HG03095 (cell line): ENCODE results near the gene CAPN10.
"Not testable (repeated sequence)": the region's sequence is repeated elsewhere in the genome, so short reads cannot be mapped to it uniquely, and the experiment has no call there.

Experiments
- ATAC-seq: cut with Tn5 transposase; IDR thresholded peaks from one replicate; pipeline ENCODE4 v1.9.1; 2021; ENCODE audit warnings: moderate library complexity; ENCODE audit not compliant: unreplicated experiment

Gene CAPN10, protein sequence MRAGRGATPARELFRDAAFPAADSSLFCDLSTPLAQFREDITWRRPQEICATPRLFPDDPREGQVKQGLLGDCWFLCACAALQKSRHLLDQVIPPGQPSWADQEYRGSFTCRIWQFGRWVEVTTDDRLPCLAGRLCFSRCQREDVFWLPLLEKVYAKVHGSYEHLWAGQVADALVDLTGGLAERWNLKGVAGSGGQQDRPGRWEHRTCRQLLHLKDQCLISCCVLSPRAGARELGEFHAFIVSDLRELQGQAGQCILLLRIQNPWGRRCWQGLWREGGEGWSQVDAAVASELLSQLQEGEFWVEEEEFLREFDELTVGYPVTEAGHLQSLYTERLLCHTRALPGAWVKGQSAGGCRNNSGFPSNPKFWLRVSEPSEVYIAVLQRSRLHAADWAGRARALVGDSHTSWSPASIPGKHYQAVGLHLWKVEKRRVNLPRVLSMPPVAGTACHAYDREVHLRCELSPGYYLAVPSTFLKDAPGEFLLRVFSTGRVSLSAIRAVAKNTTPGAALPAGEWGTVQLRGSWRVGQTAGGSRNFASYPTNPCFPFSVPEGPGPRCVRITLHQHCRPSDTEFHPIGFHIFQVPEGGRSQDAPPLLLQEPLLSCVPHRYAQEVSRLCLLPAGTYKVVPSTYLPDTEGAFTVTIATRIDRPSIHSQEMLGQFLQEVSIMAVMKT

GRCh38 chr2:240586198-240586918 lies at the start of gene CAPN10:
Gene CAPN10 (plus strand): TSS chr2:240586734. CDS start chr2:240586912, 178 bp downstream.
- peak; percentile 45 for ATAC-seq

- ATAC-seq: no peak
These were observed 48.3 kb upstream of the CAPN10 start for GRCh38 chr2:240538031-240538780.

DNA sequence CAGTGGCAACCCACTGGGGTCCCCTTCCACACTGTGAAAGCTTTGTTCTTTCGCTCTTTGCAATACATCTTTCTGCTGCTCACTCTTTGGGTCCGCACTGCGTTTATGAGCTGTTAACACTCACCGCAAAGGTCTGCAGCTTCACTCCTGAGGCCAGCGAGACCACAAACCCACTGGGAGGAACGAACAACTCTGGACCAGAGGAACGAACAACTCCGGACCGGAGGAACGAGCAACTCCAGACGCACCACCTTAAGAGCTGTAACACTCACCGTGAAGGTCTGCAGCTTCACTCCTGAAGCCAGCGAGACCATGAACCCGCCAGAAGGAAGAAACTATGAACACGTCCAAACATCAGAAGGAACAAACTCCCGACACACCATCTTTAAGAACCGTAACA lies 47.4 kb upstream of the CAPN10 start:
- ATAC-seq: not testable (repeated sequence)

GRCh38 chr2:240539906-240540305 lies 46.6 kb upstream of the CAPN10 start:
- ATAC-seq: no peak

GRCh38 chr2:240551288-240551687 lies 35.2 kb upstream of the CAPN10 start:
- no peak for ATAC-seq

- no peak for ATAC-seq
These were observed 34.7 kb upstream of the CAPN10 start for GRCh38 chr2:240551811-240552210.

GRCh38 chr2:240553956-240554480 lies 32.5 kb upstream of the CAPN10 start:
- ATAC-seq: no peak

- ATAC-seq: no peak
These were observed 31.6 kb upstream of the CAPN10 start for GRCh38 chr2:240554767-240555493.

DNA sequence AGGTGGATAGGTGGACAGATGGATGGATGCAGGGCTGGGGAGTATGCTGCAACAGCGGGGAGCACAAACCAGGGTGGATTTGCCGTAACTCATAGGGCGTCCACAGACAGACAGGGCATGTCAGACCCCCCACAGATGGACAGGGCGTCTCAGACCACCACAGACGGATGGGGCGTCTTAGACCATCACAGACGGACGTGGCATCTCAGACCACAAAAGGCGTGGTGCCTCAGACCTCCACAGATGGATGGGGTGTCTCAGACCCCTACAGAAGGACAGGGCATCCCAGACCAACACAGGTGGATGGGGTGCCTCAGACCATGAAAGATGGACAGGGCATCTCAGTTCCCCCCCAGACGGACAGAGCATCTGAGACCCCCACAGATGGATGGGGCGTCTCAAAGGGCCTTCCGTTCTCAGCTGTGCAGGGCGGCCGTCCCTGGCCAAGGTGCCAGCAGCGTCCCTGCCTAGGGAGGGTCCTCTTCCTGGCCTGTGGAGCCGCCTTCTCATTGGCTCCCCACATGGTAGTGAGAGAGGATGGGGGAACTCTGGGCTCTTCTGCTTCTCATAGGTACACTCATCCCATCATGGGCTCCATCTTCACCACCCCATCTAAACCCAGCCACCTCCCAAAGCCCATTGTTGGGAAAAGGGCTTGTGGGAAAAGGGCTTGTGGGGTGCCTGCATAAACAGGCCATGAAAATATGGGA lies 30.8 kb upstream of the CAPN10 start:
- no peak for ATAC-seq

GRCh38 chr2:240556553-240557100 lies 29.9 kb upstream of the CAPN10 start:
- no peak for ATAC-seq

GRCh38 chr2:240557101-240557751 lies 29.3 kb upstream of the CAPN10 start:
- ATAC-seq: no peak

DNA sequence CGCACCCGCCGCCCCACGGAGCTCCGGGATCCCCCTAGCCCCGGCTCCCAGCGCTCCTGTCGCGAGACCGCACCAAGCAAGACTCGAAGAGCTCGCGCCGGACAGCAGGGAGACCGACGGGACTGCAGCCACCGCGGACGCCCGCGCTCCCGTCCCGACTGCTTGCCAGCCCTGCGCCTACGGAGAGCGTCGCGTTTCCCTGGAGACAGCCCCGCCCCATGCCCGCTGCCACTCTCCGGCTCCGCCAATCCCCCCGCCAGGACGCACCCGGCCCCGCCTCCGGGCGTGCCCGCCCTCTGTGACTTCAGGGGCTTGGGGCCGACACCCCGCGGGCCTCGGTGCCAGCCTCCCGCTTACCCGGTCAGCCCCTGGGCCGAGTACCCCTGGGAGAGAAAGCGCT lies 28.7 kb upstream of the CAPN10 start, which contains the start of gene ANKMY1:
TSS of gene ANKMY1 (minus strand) at position 181 of the 400 bp plus-strand sequence. CDS start 653 bp downstream, outside the sequence.
- ATAC-seq: no peak

GRCh38 chr2:240558236-240558761 lies 28.2 kb upstream of the CAPN10 start:
- no peak for ATAC-seq

DNA sequence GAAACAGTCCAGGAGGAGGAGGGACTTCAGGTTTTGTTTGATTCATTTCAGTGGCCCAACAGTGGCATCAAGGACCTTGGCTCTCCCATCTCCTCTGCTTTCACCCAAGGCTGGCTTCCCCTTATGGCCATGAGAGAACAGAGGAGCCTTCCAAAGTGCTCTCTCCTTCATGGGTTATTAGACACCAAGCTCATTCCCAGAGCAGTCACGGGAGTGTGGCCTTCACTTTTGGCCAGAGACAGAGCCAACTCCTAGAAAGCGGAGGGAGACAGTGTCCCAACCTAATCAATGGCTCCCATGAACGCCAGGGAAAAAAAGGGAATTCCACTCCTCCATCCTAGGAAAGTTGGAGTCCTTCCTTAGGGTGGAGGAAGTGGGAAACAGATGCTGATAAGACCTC lies 27.2 kb upstream of the CAPN10 start:
- no peak for ATAC-seq

- peak; percentile 52 for ATAC-seq
These were observed 26.5 kb upstream of the CAPN10 start, which contains the start of gene DUSP28 for GRCh38 chr2:240560084-240560479. Gene DUSP28 (plus strand): TSS chr2:240560357. CDS start chr2:240560685, 328 bp downstream.

- ATAC-seq: peak; percentile 47
These were observed 25.8 kb upstream of the CAPN10 start for GRCh38 chr2:240560480-240561324.

- ATAC-seq: no peak
These were observed 25.1 kb upstream of the CAPN10 start for GRCh38 chr2:240561325-240561971.
